Pancreas (tissue), 10 donors: ENCODE results near the gene SMYD3. TPM values are rescaled to one million over a fixed set of nuclear protein-coding genes. Genes with fewer than 3 reads are reported as not detected.

Experiments used
- ATAC-seq, 4 donors: fragments of 200-7000 bp; cut with Tn5 transposase; one replicate each; pipeline versions ENCODE4 v1.8.0 to v1.9.1; 2020; ENCODE audit warnings: mild to moderate bottlenecking in 4 of 4, moderate library complexity in 4 of 4
- DNase-seq, 6 donors: peaks; one replicate each; pipeline ENCODE4 v3.0.0-alpha.2; 2020
- FAIRE-seq: peaks from 2 replicates; lab custom pipeline; 2012; peaks lifted over from hg19 to GRCh38; lab: Jason Lieb, UNC
- H3K27ac ChIP-seq, 4 donors: fragments of 200-600 bp; sonication (generic); 1 replicate in 3 of 4; 2 replicates in 1 of 4; pipeline versions ENCODE4 v1.5.0 to v1.8.0; 2020
- H3K27me3 ChIP-seq, 4 donors: fragments of 200-600 bp; one replicate each; pipeline ENCODE4 v1.8.0; 2021
- H3K36me3 ChIP-seq, 3 donors: fragments of 200-600 bp; sonication (generic) in 1 of 3; one replicate each; pipeline versions ENCODE4 v1.5.0 to v1.8.0; 2020 to 2021
- H3K4me1 ChIP-seq, 3 donors: fragments of 200-600 bp; one replicate each; pipeline ENCODE4 v1.8.0; 2021
- H3K4me3 ChIP-seq, 4 donors: fragments of 200-600 bp; sonication (generic) in 2 of 4; one replicate each; pipeline versions ENCODE4 v1.5.0 to v1.8.0; 2020 to 2021
- H3K9me3 ChIP-seq, 4 donors: fragments of 200-600 bp; one replicate each; pipeline ENCODE4 v1.8.0; 2021
- CTCF ChIP-seq, 4 donors: fragments of 200-600 bp; sonication (generic) in 3 of 4; IDR thresholded peaks; one replicate each; pipeline versions ENCODE4 v1.5.0 to v1.8.0; 2021; ENCODE audit warnings: antibody characterized with exemption in 4 of 4
- WGBS, 2 donors: extraction: QIAGEN DNeasy Blood & Tissue Kit; methylation state at CpG; one replicate each; pipeline ENCODE4 v1.1.7; 2013; 5-methylcytosine and 5-hydroxymethylcytosine counted together
- intact Hi-C, 3 donors: fragments of 100-400 bp; cut with DNase I; formaldehyde crosslinking; loops; one replicate each; pipeline versions ENCODE4 v1.11.1 to v1.14.2; 2022
- polyA plus RNA-seq, 2 donors: library from polyadenylated mRNA; stranded (reverse); fragments of 200-250 nt; gene quantifications; one replicate each; pipeline ENCODE4 v1.2.3, GENCODE V29; 2013
- total RNA-seq, 6 donors: library from RNA; stranded (reverse); fragmentation: NEBNext Ultra II Directional in 4 of 6; extraction: Animal tissue kit (Norgen Biotek cat#: 25700) in 4 of 6; gene quantifications; one replicate each; pipeline versions ENCODE4 v1.2.1 to v1.2.4, GENCODE V29; 2021 to 2023
- donor health status: healthy with polysubstance abuse.
- donor health status: DM: no; HTN: no; CAD: no; lungs with moderate emphysema.
- donor health status: DM: no; HTN: no; CAD: no.
- donor health status: control.
- donor health status: control.
- donor health status: Bipolar disorder and iron deficiency.
- donor health status: DM: yes; HTN: yes; CAD: no.
- donor health status: DM: no; HTN: no; CAD: no.
- donor health status: DM: no; HTN: no; CAD: no.
- donor health status: DM: yes; HTN: yes; CAD: no.

The SMYD3 gene
- total and polyA plus RNA-seq, 8 donors, result 4.6 to 10.5 (median 6.7) TPM

GRCh38 chr1:246182149-246182851 is 324.8 kb downstream of the SMYD3 start:
- no peaks in the 10 kb centered on the region for H3K4me1 ChIP-seq
- ATAC-seq, result no peak
- no peak for DNase-seq
- no peak overlapping the region for H3K27ac ChIP-seq
- intact Hi-C loops, result no loop called here
- no peaks in the 10 kb centered on the region for H3K36me3 ChIP-seq
- 75 to 83% methylated on average over 3 of the region's 3 CpGs for WGBS, 2 donors
- no peak overlapping the region for H3K4me3 ChIP-seq
- FAIRE-seq, result no peak
- H3K9me3 ChIP-seq, result no peaks in the 10 kb centered on the region
- H3K27me3 ChIP-seq, result no peaks in the 10 kb centered on the region
- no peak for TF ChIP-seq CTCF (IDR thresholded peaks at IDR 0.05)

GRCh38 chr1:246181241-246181640 is 325.8 kb downstream of the SMYD3 start:
- TF ChIP-seq CTCF (IDR thresholded peaks at IDR 0.05), result no peak
- intact Hi-C loops, result no loop called here
- Histone ChIP-seq H3K36me3 (no peaks in the 10 kb centered on the region), H3K27ac (no peak overlapping the region), H3K4me3 (no peak overlapping the region), H3K27me3 (no peaks in the 10 kb centered on the region), H3K4me1 (peaks cover 0 to 4% (median 0%) of the 10 kb centered on the region in 3 donors), H3K9me3 (no peaks in the 10 kb centered on the region)
- ATAC-seq, result no peak
- no peak for FAIRE-seq
- DNase-seq, result no peak

- H3K27ac ChIP-seq, result no peak overlapping the region
- H3K36me3 ChIP-seq, result no peaks in the 10 kb centered on the region
- no peak overlapping the region for H3K4me3 ChIP-seq
- intact Hi-C loops, result no loop called here
- no peak for DNase-seq
- no peak for FAIRE-seq
- peaks cover 0 to 6% (median 0%) of the 10 kb centered on the region in 3 donors for H3K4me1 ChIP-seq
- no peaks in the 10 kb centered on the region for H3K27me3 ChIP-seq
- 76 to 84% methylated on average over 1 of the region's 1 CpG for WGBS, 2 donors
- H3K9me3 ChIP-seq, result no peaks in the 10 kb centered on the region
- no peak for TF ChIP-seq CTCF (IDR thresholded peaks at IDR 0.05)
- ATAC-seq, result no peak
These were observed 327.7 kb downstream of the SMYD3 start for GRCh38 chr1:246179401-246179800.

- Histone ChIP-seq H3K4me3 (no peak overlapping the region), H3K27me3 (no peaks in the 10 kb centered on the region), H3K27ac (no peak overlapping the region), H3K4me1 (peaks cover 0 to 6% (median 0%) of the 10 kb centered on the region in 3 donors), H3K9me3 (no peaks in the 10 kb centered on the region), H3K36me3 (no peaks in the 10 kb centered on the region)
- no peak for TF ChIP-seq CTCF (IDR thresholded peaks at IDR 0.05)
- no peak for ATAC-seq
- 90 to 91% methylated on average over 6 of the region's 6 CpGs for WGBS, 2 donors
- no peak for DNase-seq
- FAIRE-seq, result no peak
- intact Hi-C loops, result no loop called here
These were observed 328.3 kb downstream of the SMYD3 start for GRCh38 chr1:246178717-246179311.
